H1 (cell line): ENCODE data around the gene PPP1R12C. TPM values are rescaled to one million over a fixed set of nuclear protein-coding genes. Genes with fewer than 3 reads are reported as not detected.

Source experiments
- CTCF ChIA-PET: fragments of 300-600 bp; sonication (Branson Sonifier 250); formaldehyde crosslinking; loops from one replicate; lab custom pipeline; 2021; ENCODE audit not compliant: partially characterized antibody; lab: Charles Lee
- POLR2A ChIA-PET: fragments of 300-600 bp; sonication (Branson Sonifier 250); formaldehyde crosslinking; loops from one replicate; lab custom pipeline; 2021; ENCODE audit warnings: inconsistent platforms; ENCODE audit not compliant: partially characterized antibody; lab: Charles Lee
- DNase-seq, 2 experiments: peaks; one replicate each; pipeline versions ENCODE4 v3.0.0 to v3.0.0-alpha.2; 2010 to 2022; ENCODE audit warnings: low spot score in 2 of 2, low read depth in 1 of 2, mixed read lengths in 1 of 2
- FAIRE-seq: peaks from 2 replicates; lab custom pipeline; 2011; peaks lifted over from hg19 to GRCh38; lab: Jason Lieb, UNC
- H2AFZ ChIP-seq: 2 replicates; pipeline ENCODE4 v1.8.1; 2012; ENCODE audit warnings: low read length, inconsistent platforms
- H2AK5ac ChIP-seq: 2 replicates; pipeline ENCODE4 v1.6.1; 2013; ENCODE audit warnings: low read depth, low read length
- H2BK120ac ChIP-seq: replicated peaks from 2 replicates; pipeline ENCODE3; 2013; ENCODE audit warnings: low read depth, low read length, inconsistent platforms
- H2BK12ac ChIP-seq: 2 replicates; pipeline ENCODE4 v1.6.1; 2013; ENCODE audit warnings: low read depth, low read length
- H2BK15ac ChIP-seq: 2 replicates; pipeline ENCODE4 v1.6.1; 2013; ENCODE audit warnings: low read length
- H2BK20ac ChIP-seq: 2 replicates; pipeline ENCODE4 v1.6.1; 2013; ENCODE audit warnings: low read length
- H2BK5ac ChIP-seq: 2 replicates; pipeline ENCODE4 v1.6.1; 2013; ENCODE audit warnings: low read depth, low read length
- H3K14ac ChIP-seq: 2 replicates; pipeline ENCODE4 v1.6.1; 2013; ENCODE audit warnings: inconsistent platforms; ENCODE audit not compliant: insufficient read length
- H3K18ac ChIP-seq: 2 replicates; pipeline ENCODE4 v1.6.1; 2013; ENCODE audit warnings: low read length; ENCODE audit errors: extremely low read depth
- H3K23ac ChIP-seq: 2 replicates; pipeline ENCODE4 v1.6.1; 2013; ENCODE audit warnings: inconsistent platforms; ENCODE audit not compliant: insufficient read length
- H3K23me2 ChIP-seq: 2 replicates; pipeline ENCODE4 v1.6.1; 2013; ENCODE audit warnings: low read depth, low read length
- H3K27ac ChIP-seq: 2 replicates; pipeline ENCODE4 v1.6.1; 2011; ENCODE audit warnings: low read depth, low read length, inconsistent platforms
- H3K27me3 ChIP-seq, 4 experiments: replicated peaks in 1 of 4; 1 replicate in 1 of 4; 2 replicates in 3 of 4; pipeline versions ENCODE4 v1.6.1 to v1.8.1; 2011 to 2013; ENCODE audit warnings: low read length in 3 of 4, mild to moderate bottlenecking in 3 of 4, inconsistent platforms in 2 of 4, mixed read lengths in 2 of 4, moderate library complexity in 1 of 4; ENCODE audit not compliant: control insufficient read depth in 3 of 4, insufficient read depth in 3 of 4; ENCODE audit errors: extremely low read depth in 1 of 4
- H3K36me3 ChIP-seq, 4 experiments: 2 replicates each; pipeline versions ENCODE4 v1.6.1 to v1.8.1; 2011 to 2013; ENCODE audit warnings: mild to moderate bottlenecking in 4 of 4, low read length in 3 of 4, moderate library complexity in 2 of 4, control low read depth in 1 of 4, inconsistent platforms in 1 of 4; ENCODE audit not compliant: insufficient read depth in 4 of 4, control insufficient read depth in 2 of 4
- H3K4ac ChIP-seq: replicated peaks from 2 replicates; pipeline ENCODE3; 2013; ENCODE audit warnings: low read length, low read depth, mixed read lengths, inconsistent platforms; ENCODE audit not compliant: insufficient read length
- H3K4me1 ChIP-seq, 4 experiments: replicated peaks in 1 of 4; 1 replicate in 1 of 4; 2 replicates in 3 of 4; pipeline versions ENCODE4 v1.6.1 to v1.8.1; 2011 to 2013; ENCODE audit warnings: low read length in 3 of 4, inconsistent platforms in 2 of 4, mixed read lengths in 1 of 4; ENCODE audit not compliant: insufficient read depth in 4 of 4, control insufficient read depth in 3 of 4
- H3K4me2 ChIP-seq, 2 experiments: 2 replicates each; pipeline versions ENCODE4 v1.6.1 to v1.8.1; 2011 to 2013; ENCODE audit warnings: low read depth in 2 of 2, low read length in 2 of 2, control low read depth in 1 of 2, inconsistent platforms in 1 of 2, mild to moderate bottlenecking in 1 of 2; ENCODE audit not compliant: insufficient read depth in 1 of 2
- H3K4me3 ChIP-seq, 4 experiments: fragments of 200-600, 300-600 bp in 1 of 4; sonication (generic), shearing (Covaris generic), sonication (Bioruptor Twin) in 1 of 4; 2 replicates each; pipeline versions ENCODE4 v1.5.1 to v1.8.1; 2011 to 2016; ENCODE audit warnings: low read length in 4 of 4, low read depth in 3 of 4, control low read depth in 2 of 4, inconsistent platforms in 2 of 4, mild to moderate bottlenecking in 2 of 4, mixed read lengths in 1 of 4, moderate library complexity in 1 of 4; ENCODE audit not compliant: insufficient read depth in 2 of 4; ENCODE audit errors: extremely low read depth in 1 of 4
- H3K56ac ChIP-seq: replicated peaks from 2 replicates; pipeline ENCODE3; 2013; ENCODE audit warnings: low read depth, mild to moderate bottlenecking, mixed read lengths, low read length, inconsistent platforms; ENCODE audit not compliant: insufficient read length
- H3K79me1 ChIP-seq: 2 replicates; pipeline ENCODE4 v1.6.1; 2013; ENCODE audit warnings: low read depth, low read length, control low read depth
- H3K79me2 ChIP-seq, 2 experiments: 2 replicates each; pipeline versions ENCODE4 v1.6.1 to v1.8.1; 2012 to 2013; ENCODE audit warnings: low read length in 2 of 2, mild to moderate bottlenecking in 2 of 2, inconsistent platforms in 1 of 2; ENCODE audit not compliant: insufficient read depth in 2 of 2, control insufficient read depth in 1 of 2
- H3K9ac ChIP-seq, 4 experiments: replicated peaks in 1 of 4; 1 replicate in 1 of 4; 2 replicates in 3 of 4; pipeline versions ENCODE4 v1.6.1 to v1.8.1; 2011 to 2013; ENCODE audit warnings: low read depth in 3 of 4, low read length in 3 of 4, control low read depth in 2 of 4, mild to moderate bottlenecking in 2 of 4, moderate library complexity in 2 of 4, inconsistent platforms in 1 of 4; ENCODE audit errors: extremely low read depth in 1 of 4
- H3K9me3 ChIP-seq, 2 experiments: 2 replicates each; pipeline versions ENCODE4 v1.6.1 to v1.8.1; 2012 to 2013; ENCODE audit warnings: mild to moderate bottlenecking in 2 of 2, moderate library complexity in 2 of 2, control low read depth in 1 of 2, inconsistent platforms in 1 of 2, low read depth in 1 of 2, low read length in 1 of 2, mixed read lengths in 1 of 2; ENCODE audit not compliant: insufficient read depth in 2 of 2
- H4K20me1 ChIP-seq, 2 experiments: replicated peaks in 1 of 2; 2 replicates each; pipeline versions ENCODE3 to v1.8.1; 2011 to 2013; ENCODE audit warnings: inconsistent platforms in 2 of 2, low read length in 2 of 2, mild to moderate bottlenecking in 1 of 2; ENCODE audit not compliant: insufficient read depth in 2 of 2, control insufficient read depth in 1 of 2
- H4K5ac ChIP-seq: 2 replicates; pipeline ENCODE4 v1.6.1; 2013; ENCODE audit warnings: low read length, low read depth, mixed read lengths, inconsistent platforms; ENCODE audit not compliant: insufficient read length
- H4K8ac ChIP-seq: 2 replicates; pipeline ENCODE4 v1.8.0; 2013; ENCODE audit warnings: mild to moderate bottlenecking, moderate library complexity, low read length, inconsistent platforms; ENCODE audit not compliant: insufficient read depth; ENCODE audit errors: extremely low read depth
- H4K91ac ChIP-seq: replicated peaks from 2 replicates; pipeline ENCODE3; 2013; ENCODE audit warnings: low read length, mixed read lengths, inconsistent platforms; ENCODE audit not compliant: insufficient read length
- BACH1 ChIP-seq: IDR thresholded peaks from 2 replicates; pipeline ENCODE4 v1.6.1; 2012; ENCODE audit warnings: low read length, improper control_type of control experiment
- BRCA1 ChIP-seq: IDR thresholded peaks from 2 replicates; pipeline ENCODE4 v1.6.1; 2012; ENCODE audit warnings: low read depth, low read length, improper control_type of control experiment
- CHD1 ChIP-seq: IDR thresholded peaks from 2 replicates; pipeline ENCODE4 v1.6.1; 2012; ENCODE audit warnings: low read depth, low read length, improper control_type of control experiment
- RAD21 ChIP-seq, 2 experiments: IDR thresholded peaks in 1 of 2; conservative IDR thresholded peaks in 1 of 2; 2 replicates each; pipeline ENCODE4 v1.6.1; 2011; ENCODE audit warnings: low read depth in 2 of 2, low read length in 2 of 2, improper control_type of control experiment in 1 of 2, inconsistent platforms in 1 of 2, mild to moderate bottlenecking in 1 of 2, moderate library complexity in 1 of 2
- SIN3A ChIP-seq, 2 experiments: IDR thresholded peaks in 1 of 2; conservative IDR thresholded peaks in 1 of 2; 2 replicates each; pipeline ENCODE4 v1.6.1; 2011 to 2012; ENCODE audit warnings: low read length in 2 of 2, improper control_type of control experiment in 1 of 2, low read depth in 1 of 2, mild to moderate bottlenecking in 1 of 2
- SP2 ChIP-seq: IDR thresholded peaks from 2 replicates; pipeline ENCODE4 v1.6.1; 2012; ENCODE audit warnings: mild to moderate bottlenecking, low read length, inconsistent platforms
- whole genome bisulfite sequencing, 2 experiments: shearing (Covaris generic) in 1 of 2; methylation state at CpG; one replicate each; pipeline versions ENCODE4 v1.1.6 to v1.1.7; 2013 to 2015; ENCODE audit warnings: low lambda C conversion rate in 2 of 2, mixed read lengths in 2 of 2, inconsistent platforms in 1 of 2, low coverage in 1 of 2, missing lambda C conversion rate in 1 of 2; ENCODE audit not compliant: insufficient replicate concordance in 2 of 2, insufficient coverage in 1 of 2, insufficient read length in 1 of 2; ENCODE audit errors: extremely low coverage in 1 of 2, missing lambda C conversion rate in 1 of 2; 5-methylcytosine and 5-hydroxymethylcytosine counted together
- polyA plus RNA-seq, 7 experiments: library from polyadenylated mRNA; depleted of rRNA in 3 of 7; stranded (reverse) in 5 of 7; unstranded in 2 of 7; fragments of >200 nt in 5 of 7; fragments of 200-250 nt in 2 of 7; gene quantifications; 1 replicate in 5 of 7; 2 replicates in 1 of 7; 4 replicates in 1 of 7; pipeline versions ENCODE4 v1.2.1 to v1.2.3, GENCODE V29; 2011 to 2013; ENCODE audit warnings: missing spikeins in 2 of 7, mixed read lengths in 2 of 7
- total RNA-seq: library from RNA; stranded (reverse); fragmentation: NEBNext Ultra II Directional; extraction: Animal tissue kit (Norgen Biotek cat#: 25700); gene quantifications from 2 replicates; pipeline ENCODE4 v1.2.1, GENCODE V29; 2021

Gene PPP1R12C
- total and polyA plus RNA-seq, 2 of the 8 experiments (the other 6 are each of a cell fraction or from before 2014, with no cell fraction given): 31.7 to 71.5 TPM

- Histone ChIP-seq H2BK5ac (no peak overlapping the region), H4K20me1 (peaks cover 7% of the 10 kb centered on the region in 2 experiments), H2BK15ac (no peak overlapping the region), H3K9me3 (no peaks in the 10 kb centered on the region), H4K91ac (no peak overlapping the region), H4K8ac (no peak overlapping the region), H3K4ac (no peak overlapping the region), H3K14ac (no peak overlapping the region), H4K5ac (no peak overlapping the region), H3K79me1 (peaks cover 2% of the 10 kb centered on the region; the same call in 1 of the 2 replicates), H3K36me3 (peaks cover 10 to 56% (median 30%) of the 10 kb centered on the region in 4 experiments), H2BK20ac (no peak overlapping the region), H3K4me2 (no peak overlapping the region), H3K27ac (no peak overlapping the region), H3K4me1 (no peaks in the 10 kb centered on the region; a peak in 1 of 7 replicates), H3K9ac (no peak overlapping the region; a peak in 1 of 7 replicates), H3K23me2 (no peaks in the 10 kb centered on the region; the same call in 1 of the 2 replicates), H2AK5ac (no peak overlapping the region)
- POLR2A ChIA-PET: interaction anchor here (0.5 to 1.6 kb wide), 3 partner anchors 8 to 916 kb away, joined by 3 to 7 read pairs (median 3); partner anchors contain the start of gene GP6
- DNase-seq: no peak
- TF ChIP-seq SIN3A (conservative IDR thresholded peaks at IDR 0.05 in 1 of 2, IDR thresholded peaks at IDR 0.05 in 1 of 2; ENCODE audit: low read depth in 1 of 2, low read length in 2 of 2): no peak
- TF ChIP-seq SP2: no peak
- TF ChIP-seq CHD1: no peak
- TF ChIP-seq BRCA1: no peak
- TF ChIP-seq RAD21 (IDR thresholded peaks at IDR 0.05 in 1 of 2, conservative IDR thresholded peaks at IDR 0.05 in 1 of 2; ENCODE audit: low read depth in 2 of 2, low read length in 2 of 2): no peak
- TF ChIP-seq BACH1: no peak
- TF ChIP-seq, all 59 proteins: peak for 0
- 97% methylated on average over 15 of the region's 15 CpGs; no CpG with 5 or more reads in 1 of the 2 experiments for WGBS, 2 experiments
- no peak overlapping the region for H3K23ac ChIP-seq
- CTCF ChIA-PET: interaction anchor here (0.5 kb wide), 1 partner anchor 1101 kb away, joined by 4 read pairs; no protein-coding TSS in a partner anchor
- no peaks in the 10 kb centered on the region for H3K27me3 ChIP-seq
- no peak overlapping the region for H3K4me3 ChIP-seq
- H2BK120ac ChIP-seq: no peak overlapping the region
- H3K79me2 ChIP-seq: no peaks in the 10 kb centered on the region
- H3K18ac ChIP-seq: no peak overlapping the region
- no peak for FAIRE-seq
- no peak overlapping the region for H3K56ac ChIP-seq
- no peak overlapping the region for H2BK12ac ChIP-seq
- no peak overlapping the region for H2AFZ ChIP-seq
Measured at GRCh38 chr19:55048446-55048845, 69.0 kb downstream of the PPP1R12C start.
